Loucy (cell line): ENCODE data around the gene OR8B3.
"Not testable (repeated sequence)": the region's sequence is repeated elsewhere in the genome, so short reads cannot be mapped to it uniquely, and the experiment has no call there.

ENCODE experiments used
- H2AFZ ChIP-seq: fragments of 200-600 bp; sonication (generic); 2 replicates; pipeline ENCODE4 v1.6.0; 2016; ENCODE audit warnings: antibody characterized with exemption, mild to moderate bottlenecking, low read length, moderate library complexity
- H3F3A ChIP-seq: fragments of 200-600 bp; 2 replicates; pipeline ENCODE4 v1.6.0; 2016; ENCODE audit warnings: antibody characterized with exemption, low read depth, mild to moderate bottlenecking
- H3K27me3 ChIP-seq: fragments of 200-600 bp; sonication (generic); 2 replicates; pipeline ENCODE4 v1.6.1; 2014; ENCODE audit warnings: low read length, mild to moderate bottlenecking; ENCODE audit not compliant: insufficient read depth, poor library complexity, severe bottlenecking
- H3K36me3 ChIP-seq: fragments of 200-600 bp; sonication (generic); 2 replicates; pipeline ENCODE4 v1.6.1; 2016; ENCODE audit warnings: low read length; ENCODE audit not compliant: insufficient read depth
- H3K4me1 ChIP-seq: fragments of 200-600 bp; sonication (generic); 2 replicates; pipeline ENCODE4 v1.5.1; 2014; ENCODE audit warnings: low read length, mild to moderate bottlenecking; ENCODE audit not compliant: insufficient read depth, poor library complexity, severe bottlenecking
- H3K4me2 ChIP-seq: fragments of 200-600 bp; sonication (generic); 2 replicates; pipeline ENCODE4 v1.6.0; 2014; ENCODE audit warnings: antibody characterized with exemption, low read length, low read depth, mild to moderate bottlenecking; ENCODE audit not compliant: poor library complexity, severe bottlenecking
- H3K4me3 ChIP-seq: fragments of 200-600 bp; sonication (generic); 2 replicates; pipeline ENCODE4 v1.5.1; 2014; ENCODE audit warnings: low read length, mild to moderate bottlenecking, mixed read lengths; ENCODE audit not compliant: poor library complexity, severe bottlenecking
- H3K79me2 ChIP-seq: fragments of 200-600 bp; sonication (generic); 2 replicates; pipeline ENCODE4 v1.6.1; 2014; ENCODE audit warnings: low read length; ENCODE audit not compliant: insufficient read depth
- H3K9ac ChIP-seq: fragments of 200-600 bp; sonication (generic); 2 replicates; pipeline ENCODE4 v1.6.0; 2014; ENCODE audit warnings: mild to moderate bottlenecking, low read depth, low read length, moderate library complexity; ENCODE audit not compliant: poor library complexity, severe bottlenecking
- H3K9me2 ChIP-seq: fragments of 200-600 bp; sonication (generic); replicated peaks from 2 replicates; pipeline ENCODE4 v1.6.1; 2016; ENCODE audit warnings: low read depth, low read length, mixed read lengths
- H3K9me3 ChIP-seq: fragments of 200-600 bp; sonication (generic); 2 replicates; pipeline ENCODE4 v1.6.1; 2014; ENCODE audit warnings: mild to moderate bottlenecking, antibody characterized with exemption, low read length, low read depth; ENCODE audit not compliant: insufficient read depth
- H4K20me1 ChIP-seq: fragments of 200-600 bp; sonication (generic); 2 replicates; pipeline ENCODE4 v1.6.0; 2014; ENCODE audit warnings: antibody characterized with exemption, low read length, mild to moderate bottlenecking; ENCODE audit not compliant: insufficient read depth, poor library complexity, severe bottlenecking
- CTCF ChIP-seq: fragments of 200-600 bp; sonication (generic); conservative IDR thresholded peaks from 2 replicates; pipeline ENCODE4 v1.5.1; 2014; ENCODE audit warnings: mild to moderate bottlenecking, antibody characterized with exemption, low read length
- EZH2phosphoT487 ChIP-seq: fragments of 200-600 bp; IDR thresholded peaks from 2 replicates; pipeline ENCODE4 v1.6.1; 2018; ENCODE audit warnings: antibody characterized with exemption, mild to moderate bottlenecking, moderate library complexity, borderline replicate concordance

The OR8B3 gene

GRCh38 chr11:124415356-124415923 is 16.6 kb upstream of the OR8B3 start:
- no peak overlapping the region; the same call in 1 of the 2 replicates for H2AFZ ChIP-seq

GRCh38 chr11:124409906-124410305 is 11.1 kb upstream of the OR8B3 start:
- Histone ChIP-seq H3K27me3 (no peaks in the 10 kb centered on the region), H3K4me2 (no peak overlapping the region)
- TF ChIP-seq EZH2phosphoT487 (no peak), CTCF (no peak)

More at GRCh38 chr11:124415356-124415923, 16.6 kb upstream of the OR8B3 start:
- H3K9me3 ChIP-seq, result no peaks in the 10 kb centered on the region
- H3K4me1 ChIP-seq, result no peaks in the 10 kb centered on the region
- H3K4me3 ChIP-seq, result no peak overlapping the region
- H4K20me1 ChIP-seq, result no peaks in the 10 kb centered on the region
- H3K79me2 ChIP-seq, result no peaks in the 10 kb centered on the region
- H3K27me3 ChIP-seq, result no peaks in the 10 kb centered on the region
- TF ChIP-seq CTCF (peak; percentile 52), EZH2phosphoT487 (no peak)
- H3K4me2 ChIP-seq, result no peak overlapping the region
- H3K36me3 ChIP-seq, result no peaks in the 10 kb centered on the region
- no peaks in the 10 kb centered on the region for H3K9me2 ChIP-seq
- H3K9ac ChIP-seq, result no peak overlapping the region
- no peaks in the 10 kb centered on the region for H3F3A ChIP-seq

GRCh38 chr11:124405581-124405980 is 6.8 kb upstream of the OR8B3 start:
- H3K4me3 ChIP-seq, result no peak overlapping the region
- no peaks in the 10 kb centered on the region for H3K36me3 ChIP-seq
- no peak overlapping the region for H3K9ac ChIP-seq
- no peaks in the 10 kb centered on the region for H3K9me2 ChIP-seq
- H3K27me3 ChIP-seq, result no peaks in the 10 kb centered on the region
- H3K9me3 ChIP-seq, result no peaks in the 10 kb centered on the region
- H3K4me1 ChIP-seq, result no peaks in the 10 kb centered on the region
- H3F3A ChIP-seq, result no peaks in the 10 kb centered on the region
- TF ChIP-seq EZH2phosphoT487 (no peak), CTCF (no peak)
- H4K20me1 ChIP-seq, result no peaks in the 10 kb centered on the region
- H3K4me2 ChIP-seq, result no peak overlapping the region
- H2AFZ ChIP-seq, result no peak overlapping the region
- no peaks in the 10 kb centered on the region for H3K79me2 ChIP-seq

More at GRCh38 chr11:124409906-124410305, 11.1 kb upstream of the OR8B3 start:
- Histone ChIP-seq H3K9me2 (no peaks in the 10 kb centered on the region), H3K4me3 (no peak overlapping the region), H2AFZ (no peak overlapping the region), H3K36me3 (no peaks in the 10 kb centered on the region), H3K9ac (no peak overlapping the region), H3K9me3 (no peaks in the 10 kb centered on the region), H3K79me2 (no peaks in the 10 kb centered on the region), H3K4me1 (no peaks in the 10 kb centered on the region), H3F3A (no peaks in the 10 kb centered on the region), H4K20me1 (no peaks in the 10 kb centered on the region)

GRCh38 chr11:124403186-124403585 is 4.4 kb upstream of the OR8B3 start:
- not testable (repeated sequence) for H3K27me3 ChIP-seq, H3F3A ChIP-seq, H3K4me3 ChIP-seq, H4K20me1 ChIP-seq, H3K9me3 ChIP-seq, H3K79me2 ChIP-seq, H3K4me2 ChIP-seq, H3K9ac ChIP-seq, H3K4me1 ChIP-seq, H3K36me3 ChIP-seq, H2AFZ ChIP-seq, H3K9me2 ChIP-seq
